Jurkat, Clone E6-1 (cell line): ENCODE results near the gene GPAT3.
"Not testable (repeated sequence)": the region's sequence is repeated elsewhere in the genome, so short reads cannot be mapped to it uniquely, and the experiment has no call there.

ENCODE experiments used
- DNase-seq: peaks from one replicate; pipeline ENCODE4 v3.0.0-alpha.2; 2011; ENCODE audit warnings: low read depth, low spot score
- H3K4me3 ChIP-seq: 2 replicates; pipeline ENCODE4 v1.5.1; 2011; ENCODE audit warnings: mild to moderate bottlenecking, low read length, control low read depth, moderate library complexity

GPAT3 gene

DNA sequence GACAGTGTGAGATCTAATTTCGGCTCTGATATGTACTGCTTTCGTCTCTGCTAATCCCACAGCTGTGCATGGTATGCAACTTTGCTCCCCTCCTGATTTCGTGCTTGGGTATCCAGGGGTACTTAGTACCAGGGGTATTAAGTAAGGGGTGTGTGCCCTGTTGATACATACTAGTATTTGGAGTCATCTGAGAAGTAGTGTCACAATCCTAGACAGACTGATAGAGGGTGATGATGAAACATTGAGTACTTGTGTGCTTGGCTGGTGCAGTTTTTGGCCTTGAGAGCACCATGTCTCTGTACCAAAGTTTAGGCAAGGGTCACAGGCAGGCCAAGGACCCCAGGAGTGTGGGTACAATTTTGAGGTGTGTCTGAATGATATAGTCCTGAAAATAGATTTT lies 10.9 kb downstream of the GPAT3 start:
- DNase-seq: no peak
- H3K4me3 ChIP-seq: no peak overlapping the region

DNA sequence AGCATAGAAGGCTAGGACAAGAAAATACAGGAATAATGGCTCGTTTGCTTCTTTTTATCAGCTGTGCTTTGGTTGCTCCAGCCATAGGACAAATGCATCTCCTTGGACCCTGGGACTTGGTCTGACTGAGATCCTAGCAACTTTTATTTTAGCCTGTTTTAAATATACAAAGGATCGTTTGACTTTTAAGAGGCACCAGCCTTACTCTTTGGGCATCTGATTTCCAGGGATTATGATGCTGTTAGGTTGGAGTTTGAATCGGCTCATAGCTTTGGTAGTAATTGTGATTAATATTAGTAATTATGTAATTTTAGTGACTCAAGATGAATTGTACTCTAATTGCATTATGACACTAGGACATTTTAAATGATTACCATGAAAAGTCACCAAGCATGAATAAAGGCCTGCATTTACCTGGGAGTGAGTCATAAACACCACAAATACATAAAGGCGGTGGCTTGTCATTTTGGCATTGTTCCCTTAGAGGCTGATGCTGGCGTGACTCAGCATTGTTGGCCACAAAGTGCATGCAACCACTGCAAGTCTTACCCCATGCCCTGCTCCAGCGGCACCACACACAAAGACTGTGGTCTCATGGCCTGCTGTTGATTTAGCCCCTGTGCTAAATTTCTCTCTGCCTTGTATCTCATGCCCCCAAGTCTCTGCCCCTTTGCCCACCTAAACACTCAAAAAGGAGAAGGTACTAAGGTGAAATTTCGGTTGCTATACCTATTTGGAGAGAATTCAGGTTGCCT lies 12.4 kb downstream of the GPAT3 start:
- no peak overlapping the region for H3K4me3 ChIP-seq
- DNase-seq: peak; percentile 51

DNA sequence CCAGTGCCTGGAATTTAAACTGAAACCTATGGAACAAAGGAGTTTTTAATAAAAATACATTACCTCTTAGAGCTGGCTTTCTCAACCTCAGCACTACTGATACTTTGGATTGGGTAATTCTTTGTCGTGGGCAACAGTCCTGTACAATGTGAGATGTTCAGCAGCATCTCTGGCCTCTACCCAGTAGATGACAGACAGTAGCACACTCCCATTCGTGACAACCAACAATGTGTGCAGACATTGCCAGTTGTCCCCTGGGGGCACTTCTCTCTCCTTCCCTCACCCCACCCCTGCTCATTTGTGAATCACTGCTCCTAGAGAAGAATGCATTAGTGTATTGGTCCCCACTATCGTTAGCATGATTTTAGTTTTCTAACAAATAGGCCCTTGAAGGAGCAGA lies 16.2 kb downstream of the GPAT3 start:
- H3K4me3 ChIP-seq: no peak overlapping the region
- no peak for DNase-seq

DNA sequence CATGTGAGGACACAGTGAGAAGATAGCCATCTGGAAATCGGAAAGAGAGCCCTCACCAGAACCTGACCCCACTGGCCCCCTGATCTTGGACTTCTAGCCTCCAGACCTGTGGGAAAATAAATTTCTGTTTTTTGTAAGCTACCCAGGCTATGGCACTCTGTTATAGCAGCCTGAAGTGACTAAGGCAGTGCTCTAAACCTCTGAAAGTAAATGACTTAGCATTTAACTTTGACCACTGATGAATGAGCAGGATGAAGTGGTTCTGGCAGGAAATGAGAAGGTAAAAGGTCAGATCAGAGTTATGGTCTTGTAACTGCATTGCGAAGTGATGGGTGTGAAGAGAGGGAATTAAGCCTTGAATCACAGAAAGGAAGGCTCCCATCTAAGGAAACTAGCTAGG lies 17.0 kb downstream of the GPAT3 start:
- no peak overlapping the region for H3K4me3 ChIP-seq
- DNase-seq: no peak

DNA sequence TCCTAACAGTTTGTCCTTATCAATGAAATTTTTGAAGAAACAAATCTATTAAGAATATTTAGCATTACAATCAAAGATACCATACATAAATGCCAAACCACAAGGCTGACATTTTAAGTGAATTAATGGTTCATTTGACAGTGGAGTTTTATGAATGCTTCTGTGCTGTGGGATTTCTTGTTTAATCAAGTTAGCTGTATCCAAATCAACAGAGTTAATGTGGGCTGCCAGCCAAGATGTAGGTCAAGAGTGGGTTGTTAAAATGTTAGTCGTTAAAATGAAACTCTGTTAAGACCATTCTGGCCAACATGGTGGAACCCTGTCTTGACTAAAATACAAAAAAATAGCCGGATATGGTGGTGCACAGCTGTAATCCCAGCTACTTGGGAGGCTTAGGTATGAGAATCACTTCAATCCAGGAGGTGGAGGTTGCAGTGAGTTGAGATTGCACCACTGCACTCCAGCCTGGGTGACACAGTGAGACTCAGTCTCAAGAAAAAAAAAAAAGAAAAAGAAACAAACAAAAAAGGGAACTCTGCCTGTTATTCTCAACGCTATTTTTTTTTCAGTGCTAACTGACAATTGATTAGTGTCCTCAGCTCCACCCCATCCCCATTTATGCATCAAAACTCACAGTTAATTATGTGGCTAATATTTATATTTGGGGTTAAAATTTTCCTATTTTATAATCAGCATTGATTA lies 20.2 kb downstream of the GPAT3 start:
- no peak for DNase-seq
- H3K4me3 ChIP-seq: no peak overlapping the region

DNA sequence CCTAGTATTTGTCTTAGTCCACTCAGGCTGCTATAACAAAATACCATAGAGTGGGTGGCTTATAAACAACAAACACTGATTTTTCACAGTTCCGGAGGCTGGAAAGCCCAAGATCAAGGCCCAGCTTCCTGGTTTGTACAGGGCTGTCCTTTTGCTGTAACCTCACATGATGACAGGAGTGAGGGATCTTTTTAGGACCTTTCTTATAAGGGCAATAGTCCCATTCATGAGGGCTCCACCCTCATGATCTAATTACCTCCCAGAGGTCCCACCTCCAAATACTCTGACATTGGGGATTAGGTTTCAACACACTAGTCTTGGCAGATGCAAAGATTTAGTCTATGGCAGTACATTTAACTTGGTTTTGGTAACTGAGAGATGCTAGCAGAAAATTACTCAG lies 20.9 kb downstream of the GPAT3 start:
- DNase-seq: no peak
- no peak overlapping the region for H3K4me3 ChIP-seq

DNA sequence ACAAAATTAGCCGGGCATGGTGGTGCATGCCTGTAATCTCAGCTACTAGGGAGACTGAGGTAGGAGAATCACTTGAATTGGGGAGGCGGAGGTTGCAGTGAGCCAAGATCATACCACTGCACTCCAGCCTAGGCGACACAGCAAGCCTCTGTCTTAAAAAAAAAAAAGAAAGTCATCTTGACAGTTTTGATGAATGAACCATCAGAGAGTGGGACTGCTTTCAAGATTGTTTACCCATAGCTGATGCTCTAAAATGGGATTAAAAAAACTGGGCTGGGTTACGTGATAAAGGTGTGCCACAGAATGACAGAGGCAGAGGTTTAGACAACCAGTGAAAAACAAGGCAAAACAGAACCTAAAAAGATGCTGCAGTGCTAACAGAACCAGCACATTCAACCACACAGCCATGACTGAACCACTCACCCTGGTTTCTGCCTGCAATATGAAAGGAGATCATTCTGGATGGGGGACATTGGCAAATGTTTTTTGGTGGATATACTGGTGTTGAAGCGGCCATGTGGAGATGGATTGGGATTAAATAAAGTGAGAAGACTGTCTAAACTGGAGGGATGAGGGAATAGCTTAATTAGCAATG lies 22.2 kb downstream of the GPAT3 start:
- no peak overlapping the region for H3K4me3 ChIP-seq
- no peak for DNase-seq

DNA sequence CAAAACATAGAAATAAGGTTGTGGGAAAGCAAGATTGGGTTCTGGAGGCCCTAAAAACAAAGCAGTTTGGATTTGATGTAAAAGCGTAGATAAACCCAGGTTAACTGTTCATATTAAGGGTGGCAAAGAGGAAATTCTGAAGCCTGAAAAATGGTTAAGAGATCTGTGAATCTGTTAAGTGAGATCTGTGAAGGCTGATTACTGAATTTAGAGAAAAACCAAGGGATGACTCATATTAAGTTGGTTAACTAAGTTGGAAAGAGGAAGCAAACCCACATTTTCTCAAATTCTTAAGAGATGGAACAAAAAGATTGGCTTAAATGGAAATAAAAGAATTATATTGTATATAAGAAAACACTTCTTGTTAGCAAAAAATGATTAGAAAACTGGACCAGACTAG lies 22.8 kb downstream of the GPAT3 start:
- DNase-seq: no peak
- H3K4me3 ChIP-seq: no peak overlapping the region

DNA sequence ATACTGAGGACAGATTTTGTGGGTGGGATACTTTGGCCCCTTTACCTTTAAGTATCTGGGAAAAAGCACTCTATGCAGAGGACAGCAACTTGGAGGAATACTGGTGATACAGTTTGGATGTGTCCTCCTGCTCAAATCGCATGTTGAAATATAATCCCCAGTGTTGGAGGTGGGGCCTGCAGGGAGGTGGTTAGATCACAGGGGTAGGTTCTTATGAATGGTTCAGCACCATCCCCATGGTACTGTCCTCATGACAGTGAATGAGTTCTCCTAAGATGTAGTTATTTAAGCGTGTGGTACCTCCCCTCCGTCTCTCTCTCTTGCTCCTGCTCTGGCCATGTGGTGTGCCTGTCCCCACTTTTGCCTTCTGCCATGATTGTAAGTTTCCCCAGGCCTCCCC lies 24.6 kb downstream of the GPAT3 start:
- no peak for DNase-seq
- no peak overlapping the region for H3K4me3 ChIP-seq

DNA sequence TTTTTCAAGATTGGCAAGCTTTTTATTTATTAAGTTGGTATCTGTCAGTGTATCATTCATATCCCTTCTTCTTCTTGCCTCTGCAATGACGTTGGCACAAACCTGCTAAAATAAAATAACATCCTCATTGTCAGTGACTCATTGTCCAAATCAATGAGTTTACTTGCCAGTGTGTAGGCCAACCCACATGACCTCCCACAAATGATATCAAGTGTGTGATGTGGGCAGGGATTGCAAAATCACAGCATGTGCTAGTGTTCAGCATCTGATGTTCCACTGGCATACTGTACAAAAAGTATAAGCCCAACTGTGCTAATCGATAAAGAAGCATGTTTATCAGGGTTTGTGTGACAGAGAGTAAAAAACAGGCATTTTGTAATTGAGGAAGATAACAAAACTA lies 25.5 kb downstream of the GPAT3 start:
- DNase-seq: no peak
- H3K4me3 ChIP-seq: no peak overlapping the region

DNA sequence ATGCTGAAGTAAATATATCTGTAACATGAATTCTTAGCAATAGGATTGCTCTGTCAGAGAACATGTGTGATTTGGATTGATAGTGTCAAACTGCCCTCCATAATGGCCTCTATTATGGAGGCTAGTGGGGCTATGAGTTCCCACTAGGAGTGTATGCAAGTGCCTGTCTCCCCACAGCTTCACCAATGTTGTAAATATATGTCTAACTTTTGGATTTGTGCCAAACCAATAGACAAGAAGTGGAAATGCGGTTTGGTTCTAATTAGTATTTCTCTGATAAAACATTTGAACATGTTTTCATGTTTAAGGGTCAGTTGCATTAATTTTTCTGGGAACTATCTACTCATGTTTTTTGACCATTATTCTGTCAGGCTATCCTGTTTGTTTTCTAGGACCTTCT lies 28.1 kb downstream of the GPAT3 start:
- H3K4me3 ChIP-seq: no peak overlapping the region
- no peak for DNase-seq

DNA sequence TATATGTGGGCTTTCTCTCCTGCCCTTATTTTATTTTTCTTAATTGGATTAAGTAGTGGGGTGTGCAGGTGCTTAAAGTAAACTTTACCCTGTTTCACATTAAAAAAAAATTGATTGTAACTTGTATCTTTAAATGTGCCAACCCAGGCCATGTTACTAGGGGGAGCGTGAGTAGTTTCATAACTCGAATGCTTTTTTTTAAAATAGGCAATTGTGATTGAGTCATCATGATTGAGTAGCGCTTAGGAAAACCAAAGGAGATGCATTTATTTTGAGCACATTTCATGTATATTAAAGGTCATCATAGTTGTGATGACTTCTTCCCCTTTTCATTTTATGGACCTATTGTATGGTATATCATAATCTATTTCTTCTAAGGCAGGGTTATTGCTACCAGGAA lies 32.2 kb downstream of the GPAT3 start:
- no peak for DNase-seq
- H3K4me3 ChIP-seq: no peak overlapping the region

DNA sequence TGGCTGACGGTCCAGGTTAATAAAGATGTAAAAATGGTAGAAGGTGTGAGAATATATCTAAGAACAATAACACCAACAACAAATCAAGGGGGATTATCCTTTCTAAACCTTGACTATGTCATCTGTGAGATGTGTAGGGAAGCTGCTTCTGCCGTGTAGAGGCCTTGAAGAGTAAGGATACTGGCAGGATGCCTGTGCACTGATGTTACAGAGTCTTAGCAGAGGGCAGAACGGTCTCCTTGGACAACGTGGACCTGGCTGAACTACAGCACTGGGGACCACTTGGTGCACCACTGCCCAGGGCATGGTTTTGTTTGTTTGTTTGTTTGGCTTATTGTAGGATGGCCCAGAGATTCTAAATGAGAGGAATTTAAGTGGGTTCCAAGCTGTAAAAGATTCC lies 33.5 kb downstream of the GPAT3 start:
- no peak for DNase-seq
- no peak overlapping the region for H3K4me3 ChIP-seq

DNA sequence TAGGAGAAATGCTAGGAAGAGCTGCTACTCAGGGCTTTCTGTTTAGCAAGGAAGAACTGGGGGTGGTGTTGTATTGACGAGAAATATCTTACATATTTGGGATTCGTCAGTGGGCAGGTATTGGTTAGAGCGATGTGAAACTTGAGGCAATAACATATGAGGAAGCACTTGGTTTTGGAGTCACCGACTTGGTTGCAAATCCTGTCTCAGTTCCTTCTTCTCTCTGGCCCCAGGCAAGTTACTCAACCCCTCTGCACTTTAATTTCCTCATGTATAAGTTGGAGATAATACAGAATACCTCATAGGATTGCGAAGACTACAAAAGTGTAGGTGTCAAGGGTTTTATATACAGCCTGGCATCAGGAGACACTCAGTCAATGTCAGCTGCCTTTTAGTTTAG lies 34.1 kb downstream of the GPAT3 start:
- no peak overlapping the region for H3K4me3 ChIP-seq
- no peak for DNase-seq

DNA sequence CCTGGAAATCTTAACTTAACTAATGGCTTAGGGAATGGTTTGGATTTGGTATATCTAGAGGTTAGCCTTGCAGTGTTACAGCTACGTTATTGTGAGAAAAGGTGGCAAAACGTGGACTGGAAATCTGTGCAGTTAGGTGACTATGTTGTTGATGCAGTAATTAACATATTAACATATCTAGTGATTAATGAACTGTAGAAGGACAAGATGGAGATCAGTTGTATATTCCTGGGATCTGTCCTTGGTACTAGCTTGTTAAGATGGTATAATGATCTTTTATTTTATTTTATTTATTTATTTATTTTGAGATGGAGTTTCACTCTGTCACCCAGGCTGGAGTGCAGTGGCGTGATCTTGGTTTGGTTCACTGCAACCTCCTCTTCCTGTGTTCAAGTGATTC lies 36.9 kb downstream of the GPAT3 start:
- DNase-seq: no peak
- H3K4me3 ChIP-seq: no peak overlapping the region

DNA sequence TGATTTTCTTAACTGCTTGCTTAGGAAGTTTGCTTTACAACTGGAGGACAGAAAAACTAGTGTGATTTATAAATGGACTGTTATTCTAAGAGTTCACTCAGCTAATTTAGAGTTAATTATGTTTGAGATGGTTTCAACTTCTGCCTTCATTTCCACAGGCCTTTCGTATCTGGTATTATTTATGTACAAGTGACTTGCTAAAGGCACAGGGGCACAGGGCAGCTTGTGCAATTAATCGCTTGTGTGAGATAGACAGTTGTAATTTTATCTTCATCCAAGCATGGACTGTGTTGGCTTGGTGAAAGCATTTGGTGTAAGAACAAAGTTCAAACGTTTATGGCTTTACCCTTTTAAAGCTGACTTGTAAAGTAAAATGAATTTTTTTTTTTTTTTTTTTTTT lies 38.3 kb downstream of the GPAT3 start:
- no peak for DNase-seq
- no peak overlapping the region for H3K4me3 ChIP-seq

DNA sequence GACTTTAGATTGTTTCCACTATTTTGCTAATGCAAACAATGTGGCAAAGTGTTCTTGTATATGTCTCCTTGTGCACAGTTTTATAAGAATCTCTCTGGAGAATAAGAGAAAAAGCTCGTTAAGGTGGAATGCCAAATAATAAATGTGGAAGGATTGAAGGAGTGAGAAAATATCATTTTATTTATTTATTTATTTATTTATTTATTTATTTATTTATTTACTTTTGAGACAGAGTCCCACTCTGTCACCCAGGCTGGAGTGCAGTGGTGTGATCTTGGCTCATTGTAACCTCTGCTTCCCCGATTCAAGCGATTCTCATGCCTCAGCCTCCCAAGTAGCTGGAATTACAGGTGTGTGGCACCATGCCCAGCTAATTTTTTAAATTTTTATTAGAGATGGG lies 40.3 kb downstream of the GPAT3 start:
- DNase-seq, H3K4me3 ChIP-seq: not testable (repeated sequence)

DNA sequence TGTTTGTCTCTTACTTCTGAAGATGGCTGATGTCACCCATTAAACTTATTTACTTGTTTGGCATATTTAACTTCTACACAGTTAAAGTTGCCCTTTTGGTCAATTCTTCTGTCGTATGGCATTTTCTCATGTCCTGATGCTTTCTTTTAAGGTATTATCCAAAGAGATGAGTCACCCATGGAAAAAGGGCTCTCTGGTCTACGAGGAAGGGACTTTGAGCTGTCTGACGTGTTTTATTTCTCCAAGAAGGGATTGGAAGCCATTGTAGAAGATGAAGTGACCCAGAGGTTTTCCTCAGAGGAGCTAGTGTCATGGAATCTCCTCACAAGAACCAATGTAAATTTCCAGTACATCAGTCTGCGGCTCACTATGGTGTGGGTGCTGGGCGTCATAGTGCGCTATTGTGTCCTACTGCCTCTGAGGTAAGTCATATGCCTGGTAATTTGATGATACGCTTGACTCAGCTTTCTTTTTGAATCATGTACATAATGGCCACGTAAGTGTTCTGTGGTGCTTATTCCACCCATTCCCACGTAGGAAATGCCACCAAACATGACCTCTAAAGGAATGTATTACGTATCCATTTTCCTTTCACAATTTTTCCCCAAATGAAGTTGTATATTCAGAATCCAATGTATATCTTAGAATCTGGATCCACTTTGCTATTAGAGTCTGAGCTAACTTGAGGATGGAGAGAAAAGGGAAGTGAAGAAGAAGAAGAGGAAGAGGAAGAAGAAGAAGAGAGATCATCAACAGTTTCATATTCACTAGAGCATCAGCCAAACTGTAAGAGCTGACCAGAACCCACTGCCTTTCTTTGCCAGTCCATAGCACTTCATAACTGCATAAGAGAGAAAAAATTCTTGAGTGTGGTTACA lies 45.7 kb downstream of the GPAT3 start:
- DNase-seq: no peak

DNA sequence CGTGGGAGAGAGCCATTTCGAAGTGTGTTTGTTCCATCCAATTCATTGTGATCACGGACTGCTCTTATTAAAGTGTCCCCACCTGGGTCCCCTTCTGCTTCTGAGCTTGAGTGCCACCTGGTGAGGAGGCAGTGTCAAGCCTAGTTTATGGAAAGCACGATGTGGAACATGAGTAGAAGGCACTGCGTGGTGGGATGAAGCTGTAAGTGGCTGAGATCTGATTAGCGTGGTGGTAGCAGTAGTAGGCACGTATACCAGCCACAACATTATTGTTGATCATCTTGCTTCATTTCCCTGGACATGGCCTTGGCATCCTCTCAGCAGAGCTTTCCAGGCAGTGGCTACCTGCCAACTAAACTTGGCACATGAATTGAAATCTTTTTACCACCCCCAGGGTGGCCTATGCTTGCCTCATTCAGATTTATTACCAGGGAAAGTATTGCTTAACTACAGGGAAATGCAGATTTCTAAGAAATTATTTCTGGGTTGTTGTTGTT lies 46.4 kb downstream of the GPAT3 start:
- no peak for DNase-seq
- no peak overlapping the region for H3K4me3 ChIP-seq

More for the DNA sequence above, 45.7 kb downstream of the GPAT3 start:
- H3K4me3 ChIP-seq: no peak overlapping the region
